Measurements from ENCODE around the gene ORMDL2.

DNA sequence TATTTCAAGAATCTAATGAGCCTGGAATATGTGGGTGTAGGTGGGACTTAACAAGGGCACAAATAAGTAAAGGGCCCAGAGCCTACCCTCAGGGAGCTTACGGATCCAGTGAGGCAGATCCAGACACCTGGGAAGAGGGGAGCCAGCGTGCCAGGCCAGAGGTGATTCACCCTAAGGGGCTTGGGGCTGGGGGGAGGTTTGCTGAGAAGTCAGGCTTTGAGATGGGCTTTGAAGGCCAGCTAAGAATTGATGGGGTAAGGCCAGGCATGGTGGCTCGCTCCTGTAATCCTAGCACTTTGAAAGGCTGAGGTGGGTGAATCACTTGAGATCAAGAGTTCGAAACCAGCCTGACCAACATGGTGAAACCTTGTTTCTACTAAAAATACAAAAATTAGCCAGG, 25.6 kb downstream of the ORMDL2 start:
- TF ChIP-seq, protein P1, sequence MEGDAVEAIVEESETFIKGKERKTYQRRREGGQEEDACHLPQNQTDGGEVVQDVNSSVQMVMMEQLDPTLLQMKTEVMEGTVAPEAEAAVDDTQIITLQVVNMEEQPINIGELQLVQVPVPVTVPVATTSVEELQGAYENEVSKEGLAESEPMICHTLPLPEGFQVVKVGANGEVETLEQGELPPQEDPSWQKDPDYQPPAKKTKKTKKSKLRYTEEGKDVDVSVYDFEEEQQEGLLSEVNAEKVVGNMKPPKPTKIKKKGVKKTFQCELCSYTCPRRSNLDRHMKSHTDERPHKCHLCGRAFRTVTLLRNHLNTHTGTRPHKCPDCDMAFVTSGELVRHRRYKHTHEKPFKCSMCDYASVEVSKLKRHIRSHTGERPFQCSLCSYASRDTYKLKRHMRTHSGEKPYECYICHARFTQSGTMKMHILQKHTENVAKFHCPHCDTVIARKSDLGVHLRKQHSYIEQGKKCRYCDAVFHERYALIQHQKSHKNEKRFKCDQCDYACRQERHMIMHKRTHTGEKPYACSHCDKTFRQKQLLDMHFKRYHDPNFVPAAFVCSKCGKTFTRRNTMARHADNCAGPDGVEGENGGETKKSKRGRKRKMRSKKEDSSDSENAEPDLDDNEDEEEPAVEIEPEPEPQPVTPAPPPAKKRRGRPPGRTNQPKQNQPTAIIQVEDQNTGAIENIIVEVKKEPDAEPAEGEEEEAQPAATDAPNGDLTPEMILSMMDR (IDR thresholded peaks at IDR 0.05; ENCODE audit: poor library complexity, severe bottlenecking): no peak
- TF ChIP-seq EZH2 (IDR thresholded peaks at IDR 0.05; ENCODE audit: borderline replicate concordance, insufficient read depth, low read length, poor library complexity, severe bottlenecking) (no peak), EP300 (conservative IDR thresholded peaks at IDR 0.05; ENCODE audit: poor library complexity, severe bottlenecking) (no peak), RAD21 (conservative IDR thresholded peaks at IDR 0.05) (no peak), POLR2AphosphoS5 (IDR thresholded peaks at IDR 0.05) (no peak)
- TF ChIP-seq, protein P2, sequence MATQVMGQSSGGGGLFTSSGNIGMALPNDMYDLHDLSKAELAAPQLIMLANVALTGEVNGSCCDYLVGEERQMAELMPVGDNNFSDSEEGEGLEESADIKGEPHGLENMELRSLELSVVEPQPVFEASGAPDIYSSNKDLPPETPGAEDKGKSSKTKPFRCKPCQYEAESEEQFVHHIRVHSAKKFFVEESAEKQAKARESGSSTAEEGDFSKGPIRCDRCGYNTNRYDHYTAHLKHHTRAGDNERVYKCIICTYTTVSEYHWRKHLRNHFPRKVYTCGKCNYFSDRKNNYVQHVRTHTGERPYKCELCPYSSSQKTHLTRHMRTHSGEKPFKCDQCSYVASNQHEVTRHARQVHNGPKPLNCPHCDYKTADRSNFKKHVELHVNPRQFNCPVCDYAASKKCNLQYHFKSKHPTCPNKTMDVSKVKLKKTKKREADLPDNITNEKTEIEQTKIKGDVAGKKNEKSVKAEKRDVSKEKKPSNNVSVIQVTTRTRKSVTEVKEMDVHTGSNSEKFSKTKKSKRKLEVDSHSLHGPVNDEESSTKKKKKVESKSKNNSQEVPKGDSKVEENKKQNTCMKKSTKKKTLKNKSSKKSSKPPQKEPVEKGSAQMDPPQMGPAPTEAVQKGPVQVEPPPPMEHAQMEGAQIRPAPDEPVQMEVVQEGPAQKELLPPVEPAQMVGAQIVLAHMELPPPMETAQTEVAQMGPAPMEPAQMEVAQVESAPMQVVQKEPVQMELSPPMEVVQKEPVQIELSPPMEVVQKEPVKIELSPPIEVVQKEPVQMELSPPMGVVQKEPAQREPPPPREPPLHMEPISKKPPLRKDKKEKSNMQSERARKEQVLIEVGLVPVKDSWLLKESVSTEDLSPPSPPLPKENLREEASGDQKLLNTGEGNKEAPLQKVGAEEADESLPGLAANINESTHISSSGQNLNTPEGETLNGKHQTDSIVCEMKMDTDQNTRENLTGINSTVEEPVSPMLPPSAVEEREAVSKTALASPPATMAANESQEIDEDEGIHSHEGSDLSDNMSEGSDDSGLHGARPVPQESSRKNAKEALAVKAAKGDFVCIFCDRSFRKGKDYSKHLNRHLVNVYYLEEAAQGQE (IDR thresholded peaks at IDR 0.05; ENCODE audit: borderline replicate concordance): no peak
